ENCODE measurements around the gene NTPCR.

NTPCR gene

DNA sequence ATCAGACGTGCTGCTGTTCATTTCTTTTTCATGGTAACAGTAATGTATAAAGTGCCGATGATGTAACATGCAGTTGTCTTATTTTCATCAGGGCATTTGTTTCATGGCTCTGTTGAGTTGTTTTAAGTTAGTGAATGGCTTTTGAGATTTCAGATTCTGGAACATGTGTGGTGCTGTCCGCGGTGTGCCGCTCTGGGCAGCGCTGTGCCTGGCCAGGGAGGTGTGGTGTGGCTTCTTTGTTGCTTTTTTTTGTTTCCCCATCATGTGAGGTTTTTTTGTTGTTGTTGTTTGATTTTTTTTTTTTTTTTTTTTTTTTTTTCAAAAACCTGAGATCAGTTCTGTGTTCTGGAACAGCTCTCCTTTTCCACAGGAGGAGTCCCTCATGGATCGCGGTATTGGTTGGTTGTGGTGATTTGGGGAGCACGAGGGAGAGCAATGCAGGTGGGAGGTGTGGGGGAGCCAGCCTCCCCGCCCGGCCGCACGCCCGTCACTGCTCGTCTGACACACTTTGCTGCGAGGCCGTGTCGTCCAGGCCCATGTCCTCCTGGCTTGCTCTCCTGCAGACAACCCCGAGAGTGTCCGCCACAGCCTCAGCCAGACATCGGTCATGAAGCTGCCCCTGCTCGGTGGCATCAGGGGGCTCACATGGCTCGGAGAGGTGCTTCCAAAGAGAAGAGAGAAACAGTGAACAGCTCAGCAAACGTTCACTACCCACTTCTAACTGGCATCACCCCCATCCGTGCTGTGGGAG is 33.6 kb downstream of the NTPCR start:
- H3K36me3 Mint-ChIP-seq: peaks cover 19% of the 10 kb centered on the region
- no peaks in the 10 kb centered on the region for H3K27me3 Mint-ChIP-seq
- no peak overlapping the region for H3K27ac Mint-ChIP-seq

DNA sequence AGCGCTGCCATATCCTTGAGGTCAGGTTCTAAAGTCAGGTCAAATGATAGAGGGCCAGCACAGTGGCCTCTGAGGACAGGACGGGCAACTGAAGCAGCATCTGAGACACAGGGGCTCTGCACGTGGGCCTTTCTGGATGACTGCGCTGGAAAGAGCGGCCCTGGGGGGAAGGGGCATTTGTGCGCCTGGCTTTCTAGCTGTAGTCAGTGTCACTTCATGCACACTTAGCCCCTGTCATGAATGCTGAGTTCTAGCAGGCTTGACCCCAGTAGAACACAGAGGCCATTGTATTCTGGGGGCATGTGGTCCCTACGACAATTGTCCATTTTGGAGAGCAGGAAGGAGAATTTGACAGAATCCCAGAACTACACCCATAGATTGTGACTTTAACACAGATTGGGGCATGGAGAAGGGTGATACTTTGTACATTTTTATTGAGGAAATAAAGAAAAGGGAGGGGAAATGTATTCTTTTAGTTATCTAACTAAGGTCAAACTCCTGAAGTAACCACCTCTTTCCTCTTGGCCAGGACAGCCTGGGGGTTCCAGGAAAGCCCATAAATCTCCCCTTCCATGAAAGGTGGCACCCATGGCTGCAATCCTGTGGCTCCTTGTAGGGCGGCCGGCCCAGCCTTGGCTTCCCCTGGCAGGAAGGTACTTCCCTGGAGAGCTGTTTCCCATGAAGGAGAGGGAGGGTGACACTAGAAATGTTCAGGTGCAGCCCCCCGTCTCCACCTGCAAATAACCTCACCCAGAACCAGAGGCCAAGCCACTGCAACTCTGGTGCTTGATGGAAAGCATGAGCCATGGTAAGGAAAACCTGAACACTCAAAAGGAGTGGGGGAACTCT is 34.4 kb downstream of the NTPCR start:
- Mint-ChIP-seq H3K4me3 (no peak overlapping the region), H3K9me3 (no peaks in the 10 kb centered on the region), H3K4me1 (no peaks in the 10 kb centered on the region), H3K27ac (no peak overlapping the region), H3K27me3 (no peaks in the 10 kb centered on the region), H3K36me3 (peaks cover 19% of the 10 kb centered on the region)
- no peak for ATAC-seq

More for the DNA sequence above, 33.6 kb downstream of the NTPCR start:
- no peak for ATAC-seq
- Mint-ChIP-seq H3K4me1 (peaks cover 2% of the 10 kb centered on the region), H3K9me3 (no peaks in the 10 kb centered on the region), H3K4me3 (no peak overlapping the region)

DNA sequence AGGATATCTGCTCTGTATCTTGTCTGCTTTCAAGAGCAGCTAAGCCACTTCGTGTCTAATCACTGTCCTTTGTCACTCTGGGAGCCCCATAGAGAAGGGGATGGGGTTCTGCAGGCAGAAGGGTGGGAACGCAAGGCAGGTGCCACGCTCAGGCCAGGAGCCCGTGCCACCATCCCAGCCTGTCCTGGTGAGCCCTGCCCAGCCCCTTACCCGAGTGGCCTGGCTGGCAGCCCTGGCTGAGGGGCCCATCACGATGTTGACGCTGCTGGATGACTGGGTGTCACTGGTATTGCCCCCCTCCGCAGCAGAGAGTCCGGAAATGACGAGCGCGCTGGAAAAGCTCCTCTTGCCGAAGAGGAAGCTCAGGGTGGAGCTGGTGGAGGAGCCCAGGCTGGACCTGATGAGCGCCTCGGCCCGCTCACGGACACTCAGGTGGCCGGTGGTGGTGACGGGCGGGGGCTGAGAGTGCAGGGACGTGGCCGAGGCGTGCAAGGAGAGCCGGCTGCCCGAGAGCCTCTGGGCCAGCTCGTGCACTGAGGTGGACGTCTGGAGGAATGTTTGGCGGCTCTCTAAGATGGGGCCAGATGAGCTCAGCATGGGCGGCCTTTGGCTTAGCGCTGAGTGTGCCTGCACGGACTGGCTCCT is 35.6 kb downstream of the NTPCR start:
- no peak overlapping the region for H3K4me3 Mint-ChIP-seq
- no peak for ATAC-seq
- no peaks in the 10 kb centered on the region for H3K9me3 Mint-ChIP-seq
- no peak overlapping the region for H3K27ac Mint-ChIP-seq
- no peaks in the 10 kb centered on the region for H3K4me1 Mint-ChIP-seq
- peaks cover 28% of the 10 kb centered on the region for H3K36me3 Mint-ChIP-seq
- no peaks in the 10 kb centered on the region for H3K27me3 Mint-ChIP-seq

DNA sequence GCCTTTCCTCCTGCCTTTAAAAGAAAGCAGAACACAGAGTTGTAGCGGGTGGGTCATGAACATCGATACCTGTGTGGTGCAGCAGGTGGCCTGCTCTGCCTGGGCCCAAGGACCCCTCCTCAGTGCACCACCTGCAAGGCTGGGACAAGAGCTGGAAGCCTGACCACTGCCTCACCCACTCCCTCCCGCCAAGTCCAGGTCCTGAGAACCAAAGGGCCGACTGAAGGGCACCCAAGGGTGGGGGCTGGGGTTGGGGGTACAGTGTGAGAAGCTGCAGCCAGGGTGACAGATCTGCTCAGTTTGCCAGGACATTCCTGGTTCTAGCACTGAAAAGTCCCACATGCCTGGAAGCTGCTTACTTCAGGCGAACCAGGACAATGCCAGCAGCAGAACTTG is 36.1 kb downstream of the NTPCR start:
- Mint-ChIP-seq H3K4me3 (no peak overlapping the region), H3K4me1 (no peaks in the 10 kb centered on the region), H3K9me3 (no peaks in the 10 kb centered on the region), H3K27ac (no peak overlapping the region), H3K36me3 (peaks cover 33% of the 10 kb centered on the region), H3K27me3 (no peaks in the 10 kb centered on the region)
- ATAC-seq: no peak

DNA sequence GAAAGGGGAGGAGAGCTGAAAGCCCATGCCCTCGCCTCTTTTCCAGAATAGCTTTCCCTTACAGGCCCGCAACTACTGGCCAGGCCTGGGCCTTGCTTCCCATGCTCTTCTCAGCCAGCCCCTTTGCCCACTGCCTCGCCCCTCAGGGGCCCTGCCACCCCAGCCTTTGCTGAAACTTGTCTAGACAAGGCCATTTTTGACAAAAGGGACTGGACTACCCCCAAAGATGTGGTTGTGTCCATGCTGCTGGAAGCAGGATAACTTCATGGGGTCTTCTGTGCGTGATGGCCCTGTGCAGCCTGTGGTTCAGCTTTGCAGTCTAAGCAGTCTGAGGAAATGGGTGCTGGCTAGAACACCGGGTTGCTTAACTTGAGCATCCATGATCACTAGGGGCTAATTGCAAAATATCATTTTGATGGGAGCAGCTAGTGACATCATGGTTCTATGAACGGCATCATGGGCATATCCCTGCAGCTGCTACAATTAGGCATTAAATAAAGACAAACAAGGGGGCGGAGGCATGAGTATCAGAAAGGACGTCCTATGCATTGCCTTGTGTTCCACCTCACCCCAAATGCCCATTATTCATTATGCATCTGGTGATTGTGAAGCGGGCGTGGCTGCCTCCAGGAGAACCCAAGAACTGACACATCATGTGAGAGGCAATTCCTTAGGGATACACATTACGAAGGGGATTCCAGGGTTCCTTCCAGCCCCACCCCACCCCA is 36.8 kb downstream of the NTPCR start:
- Mint-ChIP-seq H3K9me3 (no peaks in the 10 kb centered on the region), H3K36me3 (peaks cover 40% of the 10 kb centered on the region), H3K27ac (no peak overlapping the region)

DNA sequence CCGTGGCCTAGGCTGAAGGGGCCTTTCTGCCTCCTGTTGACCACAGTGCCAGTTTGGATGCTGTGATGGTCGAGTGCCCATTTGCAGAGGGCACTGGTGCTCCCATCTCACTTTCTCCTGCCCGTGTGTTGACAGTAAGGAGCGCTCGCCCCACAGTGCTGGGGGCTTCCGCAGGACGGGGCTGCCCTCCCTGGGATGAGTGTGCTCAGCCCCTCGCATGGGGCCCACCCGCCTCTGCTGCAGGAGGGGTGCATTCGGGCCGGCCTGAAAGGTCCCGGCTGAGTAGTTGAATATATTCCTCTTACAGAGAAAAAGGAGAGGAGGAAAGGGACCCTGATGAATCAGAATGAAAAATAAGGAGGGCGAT is 37.3 kb downstream of the NTPCR start:
- Mint-ChIP-seq H3K36me3 (peaks cover 45% of the 10 kb centered on the region), H3K4me1 (no peaks in the 10 kb centered on the region), H3K27ac (no peak overlapping the region), H3K27me3 (no peaks in the 10 kb centered on the region), H3K4me3 (no peak overlapping the region), H3K9me3 (peaks cover under 1% of the 10 kb centered on the region)
- no peak for ATAC-seq

More for the DNA sequence above, 36.8 kb downstream of the NTPCR start:
- Mint-ChIP-seq H3K27me3 (no peaks in the 10 kb centered on the region), H3K4me3 (no peak overlapping the region), H3K4me1 (no peaks in the 10 kb centered on the region)
- no peak for ATAC-seq

DNA sequence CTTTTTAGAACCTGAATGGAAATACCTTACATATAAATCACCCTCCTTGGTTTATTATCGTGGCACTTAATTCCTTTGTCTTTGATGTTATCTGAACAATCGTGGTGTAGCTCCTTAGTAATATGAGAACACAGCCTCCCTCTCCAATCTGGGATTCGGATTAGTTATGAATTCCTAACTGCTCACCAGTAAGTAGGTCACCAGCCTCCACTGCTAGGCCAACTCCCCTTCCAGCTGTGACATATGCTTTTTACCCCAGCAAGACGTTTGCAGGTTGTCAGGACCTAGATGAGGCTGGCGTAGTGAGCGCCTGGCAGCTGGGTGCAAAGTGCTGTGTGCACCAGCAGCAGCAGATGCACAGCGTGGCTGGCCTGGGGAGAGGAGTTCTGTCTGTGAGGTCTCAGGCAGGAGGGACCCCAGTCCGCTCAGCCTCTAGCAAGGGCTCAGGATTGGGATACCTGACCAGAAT is 38.2 kb downstream of the NTPCR start:
- Mint-ChIP-seq H3K9me3 (peaks cover 7% of the 10 kb centered on the region), H3K36me3 (peaks cover 52% of the 10 kb centered on the region), H3K4me3 (no peak overlapping the region), H3K27me3 (no peaks in the 10 kb centered on the region), H3K4me1 (no peaks in the 10 kb centered on the region), H3K27ac (no peak overlapping the region)
- ATAC-seq: no peak

DNA sequence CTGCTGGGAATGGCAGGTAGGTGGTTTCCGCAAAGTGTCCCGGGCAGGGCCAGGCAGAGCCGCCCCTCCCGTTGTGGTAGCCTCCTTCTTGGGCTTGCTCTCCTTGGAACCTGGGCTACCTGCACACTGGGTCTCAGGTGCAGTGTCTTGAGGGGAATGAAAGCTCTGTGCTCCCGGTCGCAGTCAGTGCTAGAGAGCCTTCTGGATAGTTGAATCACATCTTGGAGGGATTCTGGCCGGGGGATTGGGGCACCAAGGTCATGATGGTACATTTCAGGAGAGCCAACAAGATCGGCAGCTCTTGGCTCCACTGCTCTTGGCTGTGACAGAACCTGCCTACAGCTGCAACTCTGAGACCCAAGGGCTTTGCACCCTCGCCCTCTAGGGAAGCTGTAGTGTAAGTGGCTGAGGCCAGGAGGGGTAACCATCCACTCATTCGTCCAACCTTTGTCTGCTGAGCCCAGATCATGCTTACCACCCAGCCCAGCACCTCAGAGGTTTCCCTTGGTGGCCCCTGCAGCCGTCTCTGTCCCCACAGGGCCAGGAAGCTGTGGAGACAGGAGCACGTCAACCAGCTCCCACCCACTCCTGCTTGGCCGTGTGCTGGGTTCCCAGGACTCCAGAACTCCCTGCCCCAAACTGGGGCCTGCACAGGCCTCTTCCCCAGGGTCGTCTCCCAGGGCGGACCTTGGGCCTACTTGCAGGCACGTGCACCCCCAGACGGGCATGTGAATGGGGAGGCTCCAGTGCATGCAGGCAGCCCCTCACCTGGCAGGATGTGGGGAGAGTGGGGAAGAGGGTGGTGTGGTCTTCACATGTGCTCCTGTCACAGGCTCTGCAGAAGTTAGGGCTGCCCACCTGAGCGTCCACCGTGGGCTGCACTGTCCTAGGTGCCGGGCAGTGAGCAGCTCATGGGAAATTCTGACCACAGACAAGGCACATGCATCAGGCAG is 40.0 kb downstream of the NTPCR start:
- Mint-ChIP-seq H3K27me3 (no peaks in the 10 kb centered on the region), H3K36me3 (peaks cover 58% of the 10 kb centered on the region), H3K4me1 (no peaks in the 10 kb centered on the region), H3K4me3 (no peak overlapping the region), H3K9me3 (peaks cover 19% of the 10 kb centered on the region), H3K27ac (no peak overlapping the region)
- peak; percentile 20 for ATAC-seq

DNA sequence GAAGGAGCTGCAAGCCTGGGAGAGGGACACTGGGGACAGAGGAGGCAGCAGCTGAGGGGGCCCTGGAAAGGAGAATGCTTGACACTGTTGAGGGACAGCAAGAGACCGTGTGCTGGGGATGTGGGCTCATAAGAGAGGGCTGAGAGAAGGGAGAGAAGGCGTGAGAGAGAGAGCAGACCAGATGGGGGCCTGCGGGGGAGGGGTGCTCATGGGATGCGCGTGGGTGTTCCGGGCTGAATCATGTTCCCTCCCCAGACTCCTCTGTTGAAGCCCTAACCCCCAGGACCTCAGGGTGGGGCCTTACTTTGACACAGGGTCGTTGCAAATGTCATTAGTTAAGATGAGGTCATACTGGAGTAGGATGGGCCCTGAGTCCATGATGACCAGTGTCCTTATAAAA is 40.8 kb downstream of the NTPCR start:
- Mint-ChIP-seq H3K4me1 (no peaks in the 10 kb centered on the region), H3K27me3 (no peaks in the 10 kb centered on the region), H3K9me3 (peaks cover 19% of the 10 kb centered on the region), H3K36me3 (peaks cover 66% of the 10 kb centered on the region), H3K4me3 (no peak overlapping the region), H3K27ac (no peak overlapping the region)
- ATAC-seq: no peak

DNA sequence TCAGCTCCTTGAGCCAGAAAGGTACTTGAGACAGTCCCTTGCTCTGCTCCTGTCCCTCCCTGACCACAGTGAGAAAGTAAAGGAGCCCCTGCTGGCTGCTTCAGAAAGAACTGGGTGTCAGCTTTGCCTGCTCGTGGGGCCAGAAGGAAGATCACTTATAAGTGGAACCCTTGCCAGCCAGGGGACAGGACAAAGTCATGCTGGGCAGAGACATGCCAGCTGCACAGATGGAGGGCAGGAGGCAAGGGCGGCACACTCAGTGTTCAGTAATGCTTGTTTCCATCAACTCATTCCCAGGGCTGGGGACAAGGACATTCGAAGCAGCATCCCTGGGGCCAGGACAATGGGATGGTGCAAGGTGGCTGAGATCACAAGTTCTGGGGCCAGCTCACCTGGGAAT is 41.8 kb downstream of the NTPCR start:
- Mint-ChIP-seq H3K4me1 (no peaks in the 10 kb centered on the region), H3K36me3 (peaks cover 76% of the 10 kb centered on the region), H3K9me3 (peaks cover 19% of the 10 kb centered on the region), H3K4me3 (no peak overlapping the region), H3K27me3 (no peaks in the 10 kb centered on the region), H3K27ac (no peak overlapping the region)
- no peak for ATAC-seq

DNA sequence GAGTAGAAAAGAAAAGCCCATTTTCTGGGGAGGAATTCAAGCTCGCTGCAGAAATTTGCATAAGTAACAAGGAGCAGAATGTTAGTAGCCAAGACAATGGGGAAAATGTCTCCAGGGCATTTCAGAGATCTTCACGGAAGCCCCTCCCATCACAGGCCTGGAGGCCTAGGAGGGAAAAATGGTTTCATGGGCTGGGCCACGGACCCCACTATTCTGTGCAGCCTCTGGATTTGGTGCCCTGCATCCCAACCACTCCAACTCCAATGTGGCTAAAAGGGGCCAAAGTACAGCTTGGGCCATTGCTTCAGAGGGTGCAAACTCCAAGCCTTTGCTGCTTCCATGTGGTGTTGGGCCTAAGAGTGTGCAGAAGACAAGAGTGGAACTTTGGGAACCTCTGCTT is 43.1 kb downstream of the NTPCR start:
- Mint-ChIP-seq H3K27me3 (no peaks in the 10 kb centered on the region), H3K36me3 (peaks cover 89% of the 10 kb centered on the region), H3K4me3 (no peak overlapping the region), H3K4me1 (no peaks in the 10 kb centered on the region), H3K27ac (no peak overlapping the region), H3K9me3 (peaks cover 19% of the 10 kb centered on the region)
- no peak for ATAC-seq

DNA sequence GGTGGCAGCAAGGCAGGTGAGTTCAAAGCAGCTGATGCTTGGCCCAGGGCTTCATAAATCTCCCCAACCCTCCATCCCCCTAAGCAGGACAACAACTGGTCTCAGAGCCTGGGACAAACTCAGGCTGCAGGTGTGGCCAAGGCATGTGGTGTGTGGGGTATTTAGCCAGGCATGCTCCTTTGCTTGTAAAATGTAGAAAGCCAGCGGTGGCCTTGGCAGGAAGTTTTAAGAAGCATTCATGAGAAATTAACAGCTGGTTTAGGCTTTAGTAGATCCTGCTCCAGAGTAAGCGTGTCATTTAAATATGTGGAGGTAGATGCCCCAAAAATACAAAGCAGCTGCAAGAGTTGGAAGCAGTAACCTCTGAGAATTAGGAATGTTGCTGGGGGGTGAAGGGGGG is 44.8 kb downstream of the NTPCR start:
- Mint-ChIP-seq H3K27me3 (no peaks in the 10 kb centered on the region), H3K4me1 (no peaks in the 10 kb centered on the region), H3K36me3 (peaks cover 95% of the 10 kb centered on the region), H3K27ac (no peak overlapping the region), H3K4me3 (no peak overlapping the region), H3K9me3 (peaks cover 19% of the 10 kb centered on the region)
- no peak for ATAC-seq

DNA sequence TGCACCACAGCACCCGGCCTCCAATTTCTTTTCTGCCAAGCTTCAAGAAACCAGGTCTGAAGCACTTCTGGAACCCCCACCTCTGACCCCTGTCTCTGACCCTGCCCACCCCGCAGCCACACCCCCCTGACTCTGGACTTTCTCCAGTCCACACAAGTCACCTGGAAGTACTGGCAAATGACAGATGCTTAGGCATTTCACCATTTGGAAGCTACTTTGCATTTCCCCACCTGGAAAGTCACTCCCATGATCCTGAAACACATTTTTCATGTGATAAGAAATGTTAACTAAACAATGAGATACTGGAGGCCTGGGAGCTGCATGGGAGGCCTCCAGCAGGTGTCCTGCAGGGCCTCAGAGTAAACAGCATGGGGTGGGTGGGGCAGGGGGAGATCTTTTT is 45.7 kb downstream of the NTPCR start:
- Mint-ChIP-seq H3K4me1 (no peaks in the 10 kb centered on the region), H3K27me3 (no peaks in the 10 kb centered on the region), H3K4me3 (no peak overlapping the region), H3K9me3 (peaks cover 19% of the 10 kb centered on the region), H3K36me3 (peaks cover 99% of the 10 kb centered on the region), H3K27ac (no peak overlapping the region)
- no peak for ATAC-seq

DNA sequence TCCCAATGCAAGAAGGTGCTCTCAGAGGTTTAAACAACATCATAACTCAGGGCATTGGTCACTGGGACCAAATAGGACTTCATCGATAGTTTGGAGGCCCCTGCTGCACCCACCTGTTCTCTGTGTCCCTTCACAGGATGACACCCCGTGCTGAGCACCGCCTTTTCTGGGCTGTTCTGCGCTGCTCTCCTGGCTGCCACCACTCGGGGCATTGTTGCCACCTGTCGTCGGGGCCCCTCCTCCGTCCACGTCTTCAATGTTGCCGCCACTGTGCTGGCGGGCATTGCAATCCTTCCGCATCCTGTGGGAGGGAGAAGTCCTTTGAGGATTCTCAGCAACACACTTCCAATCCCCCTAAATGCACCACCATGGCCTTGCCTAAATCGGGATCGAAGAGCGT is 47.7 kb downstream of the NTPCR start:
- ATAC-seq: no peak
- H3K27me3 Mint-ChIP-seq: no peaks in the 10 kb centered on the region
- H3K27ac Mint-ChIP-seq: no peak overlapping the region
- H3K9me3 Mint-ChIP-seq: peaks cover 14% of the 10 kb centered on the region
- H3K36me3 Mint-ChIP-seq: peaks cover 90% of the 10 kb centered on the region
- H3K4me3 Mint-ChIP-seq: no peak overlapping the region
- H3K4me1 Mint-ChIP-seq: no peaks in the 10 kb centered on the region
